Vagina (tissue), 2 donors: Measurements from ENCODE around the gene SYCE3. TPM values are rescaled to one million over a fixed set of nuclear protein-coding genes. Genes with fewer than 3 reads are reported as not detected.
A peak's percentile ranks its signal among the peaks of the same experiment; 100 is the strongest.
"Not testable (repeated sequence)": the region's sequence is repeated elsewhere in the genome, so short reads cannot be mapped to it uniquely, and the experiment has no call there.

Experiments
- DNase-seq, 2 donors: peaks; one replicate each; pipeline ENCODE4 v3.0.0-alpha.2; 2017; ENCODE audit errors: extremely low spot score in 2 of 2
- H3K27ac ChIP-seq: fragments of 200-600 bp; sonication (generic); one replicate; pipeline ENCODE4 v1.5.1; 2019
- H3K27me3 ChIP-seq: fragments of 200-600 bp; sonication (generic); one replicate; pipeline ENCODE4 v1.5.1; 2019
- H3K36me3 ChIP-seq, 2 donors: fragments of 200-600 bp; sonication (generic); one replicate each; pipeline ENCODE4 v1.5.1; 2017 to 2019
- H3K4me1 ChIP-seq: fragments of 200-600 bp; sonication (generic); one replicate; pipeline ENCODE4 v1.5.1; 2019
- H3K4me3 ChIP-seq, 2 donors: fragments of 200-600 bp; sonication (generic); 1 replicate in 1 of 2; 2 replicates in 1 of 2; pipeline ENCODE4 v1.5.1; 2016 to 2019
- H3K9me3 ChIP-seq: fragments of 200-600 bp; sonication (generic); one replicate; pipeline ENCODE4 v1.5.1; 2019
- POLR2A ChIP-seq, 2 donors: fragments of 450-650 bp; IDR thresholded peaks; one replicate each; pipeline ENCODE4 v1.6.1; 2017; ENCODE audit warnings: antibody characterized with exemption in 2 of 2, mild to moderate bottlenecking in 2 of 2, moderate library complexity in 2 of 2
- POLR2AphosphoS5 ChIP-seq, 2 donors: sonication (generic); formaldehyde crosslinking; IDR thresholded peaks; one replicate each; pipeline ENCODE4 v1.9.0; 2017; ENCODE audit warnings: antibody characterized with exemption in 2 of 2, mild to moderate bottlenecking in 2 of 2, low read depth in 1 of 2; ENCODE audit not compliant: insufficient read depth in 1 of 2
- intact Hi-C: fragments of 100-400 bp; cut with DNase I; formaldehyde crosslinking; loops from one replicate; pipeline ENCODE4 v1.15.1; 2023
- total RNA-seq: library from RNA; depleted of rRNA; stranded (reverse); fragments of >200 nt; gene quantifications from one replicate; pipeline ENCODE4 v1.2.3, GENCODE V29; 2016
- TF ChIP-seq, protein P1 (sequence below), 3 experiments: fragments of 450-650 bp in 2 of 3; fragments of 200-600 bp in 1 of 3; sonication (generic) in 1 of 3; IDR thresholded peaks; one replicate each; pipeline ENCODE4 v1.5.1; 2017 to 2019; ENCODE audit warnings: antibody characterized with exemption in 3 of 3, mild to moderate bottlenecking in 2 of 3, moderate library complexity in 2 of 3

The SYCE3 gene
- total RNA-seq, 1 donor from 2014 or later, result not detected

DNA sequence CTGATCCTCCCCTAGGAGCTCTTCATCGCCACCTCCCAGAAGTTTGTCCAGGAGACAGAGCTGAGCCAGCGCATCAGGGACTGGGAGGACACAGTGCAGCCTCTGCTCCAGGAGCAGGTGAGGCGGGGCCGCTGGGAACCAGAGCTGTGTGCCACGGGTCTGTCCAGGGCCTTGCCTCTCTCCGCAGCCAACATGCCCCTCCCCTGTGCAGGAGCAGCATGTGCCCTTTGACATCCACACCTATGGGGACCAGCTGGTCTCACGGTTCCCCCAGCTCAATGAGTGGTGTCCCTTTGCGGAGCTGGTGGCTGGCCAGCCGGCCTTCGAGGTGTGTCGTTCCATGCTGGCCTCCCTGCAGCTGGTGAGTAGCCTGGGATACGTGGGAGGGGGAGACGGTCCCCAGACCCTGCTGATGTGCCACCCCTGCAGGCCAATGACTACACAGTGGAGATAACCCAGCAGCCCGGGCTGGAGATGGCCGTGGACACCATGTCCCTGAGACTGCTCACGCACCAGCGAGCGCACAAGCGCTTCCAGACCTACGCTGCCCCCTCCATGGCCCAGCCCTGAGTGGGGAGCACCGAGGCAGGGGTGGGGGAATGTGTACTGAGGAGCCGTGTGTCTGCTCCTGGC, 39.8 kb downstream of the SYCE3 start:
- peaks cover 31% of the 10 kb centered on the region for H3K4me1 ChIP-seq
- no peak for TF ChIP-seq POLR2AphosphoS5 (IDR thresholded peaks at IDR 0.05; ENCODE audit: insufficient read depth in 1 of 2, low read depth in 1 of 2)
- TF ChIP-seq POLR2A (IDR thresholded peaks at IDR 0.05), result no peak
- TF ChIP-seq, protein P1, sequence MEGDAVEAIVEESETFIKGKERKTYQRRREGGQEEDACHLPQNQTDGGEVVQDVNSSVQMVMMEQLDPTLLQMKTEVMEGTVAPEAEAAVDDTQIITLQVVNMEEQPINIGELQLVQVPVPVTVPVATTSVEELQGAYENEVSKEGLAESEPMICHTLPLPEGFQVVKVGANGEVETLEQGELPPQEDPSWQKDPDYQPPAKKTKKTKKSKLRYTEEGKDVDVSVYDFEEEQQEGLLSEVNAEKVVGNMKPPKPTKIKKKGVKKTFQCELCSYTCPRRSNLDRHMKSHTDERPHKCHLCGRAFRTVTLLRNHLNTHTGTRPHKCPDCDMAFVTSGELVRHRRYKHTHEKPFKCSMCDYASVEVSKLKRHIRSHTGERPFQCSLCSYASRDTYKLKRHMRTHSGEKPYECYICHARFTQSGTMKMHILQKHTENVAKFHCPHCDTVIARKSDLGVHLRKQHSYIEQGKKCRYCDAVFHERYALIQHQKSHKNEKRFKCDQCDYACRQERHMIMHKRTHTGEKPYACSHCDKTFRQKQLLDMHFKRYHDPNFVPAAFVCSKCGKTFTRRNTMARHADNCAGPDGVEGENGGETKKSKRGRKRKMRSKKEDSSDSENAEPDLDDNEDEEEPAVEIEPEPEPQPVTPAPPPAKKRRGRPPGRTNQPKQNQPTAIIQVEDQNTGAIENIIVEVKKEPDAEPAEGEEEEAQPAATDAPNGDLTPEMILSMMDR (IDR thresholded peaks at IDR 0.05), result no peak
- no peak overlapping the region for H3K27ac ChIP-seq
- H3K27me3 ChIP-seq, result no peaks in the 10 kb centered on the region
- H3K36me3 ChIP-seq, result peaks cover 0 to 58% of the 10 kb centered on the region in 2 donors
- no peak for DNase-seq
- H3K4me3 ChIP-seq, result no peak overlapping the region
- intact Hi-C loops, result loop anchor here (10.0 kb wide), 1 partner anchor 258 kb away; the partner anchor contains the start of gene MAPK12
- no peaks in the 10 kb centered on the region for H3K9me3 ChIP-seq

DNA sequence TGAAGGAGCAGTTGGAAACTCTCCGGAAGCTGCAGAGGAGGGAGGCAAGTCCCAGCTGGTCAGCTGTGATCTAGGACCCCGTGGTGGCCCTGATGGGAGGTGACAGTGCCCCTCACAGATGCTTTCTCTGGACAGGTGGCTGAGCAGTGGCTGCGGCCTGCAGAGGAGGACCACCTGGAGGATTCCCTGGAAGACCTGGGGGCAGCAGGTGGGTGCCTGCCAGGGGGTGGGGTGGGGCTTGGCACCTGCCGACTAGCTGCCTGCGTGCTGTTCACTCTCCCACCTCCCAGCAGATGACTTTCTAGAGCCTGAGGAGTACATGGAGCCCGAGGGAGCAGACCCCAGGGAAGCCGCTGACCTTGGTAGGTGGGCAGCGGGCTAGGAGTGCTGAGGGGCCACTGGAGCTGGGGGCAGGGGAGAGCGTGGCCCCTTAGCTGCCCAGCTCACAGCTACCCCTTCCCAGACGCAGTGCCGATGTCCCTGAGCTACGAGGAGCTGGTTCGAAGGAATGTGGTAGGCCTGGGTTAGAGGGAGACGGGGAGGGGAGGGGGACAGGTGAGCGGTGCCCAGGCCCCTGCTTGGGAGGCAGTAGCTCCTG, 40.4 kb downstream of the SYCE3 start:
- Histone ChIP-seq H3K4me1 (peaks cover 29% of the 10 kb centered on the region), H3K4me3 (no peak overlapping the region), H3K36me3 (peaks cover 0 to 64% of the 10 kb centered on the region in 2 donors), H3K9me3 (no peaks in the 10 kb centered on the region), H3K27ac (no peak overlapping the region), H3K27me3 (no peaks in the 10 kb centered on the region)
- TF ChIP-seq POLR2AphosphoS5 (IDR thresholded peaks at IDR 0.05; ENCODE audit: insufficient read depth in 1 of 2, low read depth in 1 of 2) (no peak), POLR2A (IDR thresholded peaks at IDR 0.05) (no peak)
- TF ChIP-seq, protein P1 (IDR thresholded peaks at IDR 0.05), result no peak
- peak in 1 of 2 donors; percentile 85 for DNase-seq
- intact Hi-C loops, result loop anchor here (10.0 kb wide), 1 partner anchor 258 kb away; the partner anchor contains the start of gene MAPK12

DNA sequence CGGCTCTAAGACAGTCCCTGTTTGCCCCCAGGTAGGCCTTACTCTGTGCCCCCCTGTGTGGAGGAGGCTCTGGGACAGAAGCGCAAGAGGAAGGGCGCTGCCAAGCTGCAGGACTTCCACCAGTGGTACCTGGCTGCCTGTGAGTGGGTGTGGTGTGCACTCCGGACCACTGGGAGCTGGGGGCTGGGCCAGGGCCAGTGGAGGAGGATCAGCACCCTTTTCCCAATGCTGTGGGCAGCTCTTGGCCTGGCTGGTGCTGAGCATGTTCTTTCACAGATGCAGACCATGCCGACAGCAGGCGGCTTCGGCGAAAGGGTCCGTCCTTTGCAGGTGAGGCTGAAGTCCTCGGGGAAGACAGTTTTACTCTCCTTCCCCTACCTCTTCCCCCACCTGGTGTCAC, 41.0 kb downstream of the SYCE3 start:
- intact Hi-C loops, result loop anchor here (10.0 kb wide), 1 partner anchor 257 kb away; the partner anchor contains the start of gene MAPK12
- Histone ChIP-seq H3K27ac (no peak overlapping the region), H3K36me3 (peaks cover 0 to 69% of the 10 kb centered on the region in 2 donors), H3K27me3 (no peaks in the 10 kb centered on the region), H3K4me3 (no peak overlapping the region), H3K9me3 (no peaks in the 10 kb centered on the region), H3K4me1 (peaks cover 24% of the 10 kb centered on the region)
- TF ChIP-seq, protein P1 (IDR thresholded peaks at IDR 0.05), result no peak
- no peak for TF ChIP-seq POLR2A (IDR thresholded peaks at IDR 0.05)
- peak in 1 of 2 donors; percentile 85 for DNase-seq

DNA sequence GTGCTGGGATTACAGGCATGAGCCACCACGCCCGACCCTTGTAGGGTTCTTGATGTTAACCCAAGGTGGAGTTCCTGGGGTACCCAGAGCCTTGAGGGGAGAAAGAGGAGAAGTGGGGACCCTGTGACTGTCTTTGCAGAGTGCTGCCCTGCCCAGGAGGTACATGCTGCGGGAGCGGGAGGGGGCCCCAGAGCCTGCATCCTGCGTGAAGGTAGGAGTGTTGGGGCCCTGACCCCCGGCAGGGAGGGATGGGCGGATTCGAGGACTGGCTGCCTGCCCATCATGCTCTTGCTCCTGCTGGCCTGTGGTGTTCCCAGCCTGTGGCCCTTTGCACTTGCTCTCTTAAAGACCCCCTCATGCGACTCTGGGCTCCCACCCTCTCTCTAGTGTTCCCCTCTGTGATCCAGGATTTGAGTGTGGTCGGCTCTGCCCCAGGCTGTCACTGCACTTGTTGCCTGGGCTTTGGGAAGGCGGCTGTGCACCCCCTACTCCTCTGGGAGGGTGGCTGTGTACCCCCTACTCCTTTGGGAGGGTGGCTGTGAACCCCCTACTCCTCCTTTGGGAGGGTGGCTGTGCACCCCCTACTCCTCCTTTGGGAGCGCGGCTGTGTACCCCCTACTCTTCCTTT, 41.8 kb downstream of the SYCE3 start:
- peak in 1 of 2 donors; percentile 93 for DNase-seq
- Histone ChIP-seq H3K4me1 (peaks cover 19% of the 10 kb centered on the region), H3K9me3 (no peaks in the 10 kb centered on the region), H3K27me3 (no peaks in the 10 kb centered on the region), H3K4me3 (no peak overlapping the region), H3K36me3 (peaks cover 0 to 71% of the 10 kb centered on the region in 2 donors), H3K27ac (no peak overlapping the region)
- intact Hi-C loops, result loop anchor here (10.0 kb wide), 1 partner anchor 256 kb away; the partner anchor contains the start of gene MAPK12
- TF ChIP-seq, protein P1 (IDR thresholded peaks at IDR 0.05), result no peak
- TF ChIP-seq POLR2A (IDR thresholded peaks at IDR 0.05), result no peak
- TF ChIP-seq POLR2AphosphoS5 (IDR thresholded peaks at IDR 0.05; ENCODE audit: insufficient read depth in 1 of 2, low read depth in 1 of 2), result no peak

DNA sequence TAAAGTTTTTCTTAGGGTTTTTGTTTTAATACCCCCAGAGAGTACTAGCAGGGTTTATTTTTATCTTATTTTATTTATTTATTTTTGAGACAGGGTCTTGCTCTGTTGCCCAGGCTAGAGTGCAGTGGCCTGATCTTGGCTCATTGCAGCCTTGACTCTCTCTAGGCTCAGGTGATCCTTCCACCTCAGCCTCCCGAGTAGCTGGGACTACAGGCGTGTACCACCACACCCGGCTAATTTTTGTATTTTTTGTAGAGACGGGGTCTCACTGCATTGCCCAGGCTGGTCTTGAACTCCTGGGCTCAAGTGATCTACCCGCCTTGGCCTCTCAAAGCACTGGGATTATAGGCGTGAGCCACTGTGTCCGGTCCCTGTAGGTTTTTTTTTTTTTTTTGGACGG, 42.5 kb downstream of the SYCE3 start:
- peaks cover 0 to 71% of the 10 kb centered on the region in 2 donors for H3K36me3 ChIP-seq
- intact Hi-C loops, result loop anchor here (10.0 kb wide), 1 partner anchor 255 kb away; the partner anchor contains the start of gene MAPK12
- H3K4me3 ChIP-seq, result not testable (repeated sequence)

More for the DNA sequence above, 42.5 kb downstream of the SYCE3 start:
- H3K27me3 ChIP-seq, H3K27ac ChIP-seq, DNase-seq, H3K9me3 ChIP-seq: not testable (repeated sequence)
- H3K4me1 ChIP-seq, result peaks cover 19% of the 10 kb centered on the region
